ENCODE results near the gene IHH. TPM values are rescaled to one million over a fixed set of nuclear protein-coding genes. Genes with fewer than 3 reads are reported as not detected.

The IHH gene
- total RNA-seq, 1 donor = 0.10 TPM

GRCh38 chr2:219058541-219059374 is 2.0 kb downstream of the IHH start:
- peaks cover 34% of the 10 kb centered on the region for H3K4me1 ChIP-seq (ENCODE audit: insufficient read depth, low read length)
- no peak overlapping the region for H3K4me3 ChIP-seq (ENCODE audit: low read length)
- H3K9me3 ChIP-seq (ENCODE audit: low read depth, low read length) = no peaks in the 10 kb centered on the region
- peaks cover 70% of the 10 kb centered on the region for H3K27me3 ChIP-seq (ENCODE audit: insufficient read depth, low read length)

GRCh38 chr2:219057709-219058540 is 2.8 kb downstream of the IHH start:
- H3K9me3 ChIP-seq (ENCODE audit: low read depth, low read length) = no peaks in the 10 kb centered on the region
- no peak overlapping the region for H3K4me3 ChIP-seq (ENCODE audit: low read length)
- H3K27me3 ChIP-seq (ENCODE audit: insufficient read depth, low read length) = peaks cover 61% of the 10 kb centered on the region
- peaks cover 34% of the 10 kb centered on the region for H3K4me1 ChIP-seq (ENCODE audit: insufficient read depth, low read length)

GRCh38 chr2:219056896-219057708 is 3.6 kb downstream of the IHH start:
- peaks cover 34% of the 10 kb centered on the region for H3K4me1 ChIP-seq (ENCODE audit: insufficient read depth, low read length)
- H3K27me3 ChIP-seq (ENCODE audit: insufficient read depth, low read length) = peaks cover 53% of the 10 kb centered on the region
- no peak overlapping the region for H3K4me3 ChIP-seq (ENCODE audit: low read length)
- H3K9me3 ChIP-seq (ENCODE audit: low read depth, low read length) = no peaks in the 10 kb centered on the region

GRCh38 chr2:219056176-219056895 is 4.4 kb downstream of the IHH start:
- H3K4me3 ChIP-seq (ENCODE audit: low read length) = no peak overlapping the region
- peaks cover 45% of the 10 kb centered on the region for H3K27me3 ChIP-seq (ENCODE audit: insufficient read depth, low read length)
- peaks cover 34% of the 10 kb centered on the region for H3K4me1 ChIP-seq (ENCODE audit: insufficient read depth, low read length)
- no peaks in the 10 kb centered on the region for H3K9me3 ChIP-seq (ENCODE audit: low read depth, low read length)

- no peaks in the 10 kb centered on the region for H3K9me3 ChIP-seq (ENCODE audit: low read depth, low read length)
- H3K4me3 ChIP-seq (ENCODE audit: low read length) = no peak overlapping the region
- peaks cover 42% of the 10 kb centered on the region for H3K27me3 ChIP-seq (ENCODE audit: insufficient read depth, low read length)
- peaks cover 28% of the 10 kb centered on the region for H3K4me1 ChIP-seq (ENCODE audit: insufficient read depth, low read length)
These were observed 5.5 kb downstream of the IHH start for GRCh38 chr2:219054956-219055903.

GRCh38 chr2:219049282-219049681 is 11.4 kb downstream of the IHH start:
- peaks cover 18% of the 10 kb centered on the region for H3K27me3 ChIP-seq (ENCODE audit: insufficient read depth, low read length)
- H3K4me1 ChIP-seq (ENCODE audit: insufficient read depth, low read length) = no peaks in the 10 kb centered on the region
- H3K4me3 ChIP-seq (ENCODE audit: low read length) = no peak overlapping the region
- H3K9me3 ChIP-seq (ENCODE audit: low read depth, low read length) = no peaks in the 10 kb centered on the region

- H3K4me1 ChIP-seq (ENCODE audit: insufficient read depth, low read length) = peaks cover 4% of the 10 kb centered on the region
- no peaks in the 10 kb centered on the region for H3K9me3 ChIP-seq (ENCODE audit: low read depth, low read length)
- H3K4me3 ChIP-seq (ENCODE audit: low read length) = no peak overlapping the region
- peaks cover 48% of the 10 kb centered on the region for H3K27me3 ChIP-seq (ENCODE audit: insufficient read depth, low read length)
These were observed 14.7 kb downstream of the IHH start for GRCh38 chr2:219045937-219046550.

GRCh38 chr2:219042750-219043149 is 18.0 kb downstream of the IHH start:
- Histone ChIP-seq H3K9me3 (ENCODE audit: low read depth, low read length) (no peaks in the 10 kb centered on the region), H3K4me3 (ENCODE audit: low read length) (no peak overlapping the region), H3K27me3 (ENCODE audit: insufficient read depth, low read length) (peaks cover 58% of the 10 kb centered on the region), H3K4me1 (ENCODE audit: insufficient read depth, low read length) (peaks cover 6% of the 10 kb centered on the region)

- Histone ChIP-seq H3K9me3 (ENCODE audit: low read depth, low read length) (no peaks in the 10 kb centered on the region), H3K4me1 (ENCODE audit: insufficient read depth, low read length) (peaks cover 6% of the 10 kb centered on the region), H3K4me3 (ENCODE audit: low read length) (no peak overlapping the region), H3K27me3 (ENCODE audit: insufficient read depth, low read length) (peaks cover 62% of the 10 kb centered on the region)
These were observed 18.6 kb downstream of the IHH start for GRCh38 chr2:219042157-219042556.

GRCh38 chr2:219041252-219041651 is 19.5 kb downstream of the IHH start, which contains the start of gene CFAP65:
Gene CFAP65 (minus strand): TSS chr2:219041516. CDS start chr2:219039048, 2,468 bp downstream.
- H3K27me3 ChIP-seq (ENCODE audit: insufficient read depth, low read length) = peaks cover 60% of the 10 kb centered on the region

GRCh38 chr2:219038600-219038999 is 22.1 kb downstream of the IHH start:
- H3K4me3 ChIP-seq (ENCODE audit: low read length) = no peak overlapping the region
- H3K4me1 ChIP-seq (ENCODE audit: insufficient read depth, low read length) = peaks cover 6% of the 10 kb centered on the region
- H3K27me3 ChIP-seq (ENCODE audit: insufficient read depth, low read length) = peaks cover 55% of the 10 kb centered on the region
- H3K9me3 ChIP-seq (ENCODE audit: low read depth, low read length) = no peaks in the 10 kb centered on the region

More at GRCh38 chr2:219041252-219041651, 19.5 kb downstream of the IHH start, which contains the start of gene CFAP65:
- Histone ChIP-seq H3K4me1 (ENCODE audit: insufficient read depth, low read length) (peaks cover 6% of the 10 kb centered on the region), H3K9me3 (ENCODE audit: low read depth, low read length) (no peaks in the 10 kb centered on the region), H3K4me3 (ENCODE audit: low read length) (no peak within 1 kb of the TSS)

- peaks cover 6% of the 10 kb centered on the region for H3K4me1 ChIP-seq (ENCODE audit: insufficient read depth, low read length)
- no peak overlapping the region for H3K4me3 ChIP-seq (ENCODE audit: low read length)
- no peaks in the 10 kb centered on the region for H3K9me3 ChIP-seq (ENCODE audit: low read depth, low read length)
- peaks cover 55% of the 10 kb centered on the region for H3K27me3 ChIP-seq (ENCODE audit: insufficient read depth, low read length)
These were observed 22.8 kb downstream of the IHH start for GRCh38 chr2:219037783-219038499.

Data from mononuclear cell (primary cell).